ENCODE data around the gene NAA38.
"Not testable (repeated sequence)": the region's sequence is repeated elsewhere in the genome, so short reads cannot be mapped to it uniquely, and the experiment has no call there.

Gene NAA38

DNA sequence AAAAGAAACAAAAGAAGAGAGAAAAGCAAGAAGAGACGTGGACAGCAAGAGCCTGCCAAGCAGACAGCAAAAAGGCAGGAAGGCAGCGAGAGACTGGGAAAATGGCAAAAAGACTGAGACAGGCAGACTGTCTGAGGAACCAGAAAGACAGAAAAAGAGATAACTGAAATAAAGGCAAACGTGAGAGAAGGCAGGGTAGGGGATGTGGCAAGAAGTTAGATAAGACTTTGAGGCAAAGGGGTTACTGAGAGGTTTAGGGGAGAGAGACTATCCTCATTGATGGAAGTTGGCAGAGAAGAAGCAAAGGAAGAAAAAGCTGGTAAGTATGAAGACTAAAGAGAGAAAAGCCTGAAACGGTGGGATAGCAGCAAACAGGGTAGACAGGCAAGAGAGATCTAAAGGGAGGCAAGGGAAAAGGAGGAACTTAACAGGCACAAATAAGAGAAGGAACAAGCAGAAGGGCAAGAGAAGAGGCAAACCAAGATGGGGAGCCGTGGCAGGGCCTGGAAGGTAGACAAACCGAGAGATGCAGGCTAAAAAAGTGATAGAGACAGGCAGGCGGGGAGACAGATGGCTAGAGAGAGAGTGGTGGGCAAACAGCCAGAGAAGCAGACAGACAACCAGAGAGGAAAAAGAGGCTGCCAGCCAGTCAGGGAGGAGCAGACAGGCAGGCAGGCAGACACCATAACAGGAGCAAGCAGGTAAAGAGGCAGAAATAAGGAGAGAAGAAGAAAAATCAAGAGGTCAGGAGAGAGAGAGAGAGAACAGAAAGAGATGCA lies 24.1 kb upstream of the NAA38 start:
- no peak for DNase-seq

DNA sequence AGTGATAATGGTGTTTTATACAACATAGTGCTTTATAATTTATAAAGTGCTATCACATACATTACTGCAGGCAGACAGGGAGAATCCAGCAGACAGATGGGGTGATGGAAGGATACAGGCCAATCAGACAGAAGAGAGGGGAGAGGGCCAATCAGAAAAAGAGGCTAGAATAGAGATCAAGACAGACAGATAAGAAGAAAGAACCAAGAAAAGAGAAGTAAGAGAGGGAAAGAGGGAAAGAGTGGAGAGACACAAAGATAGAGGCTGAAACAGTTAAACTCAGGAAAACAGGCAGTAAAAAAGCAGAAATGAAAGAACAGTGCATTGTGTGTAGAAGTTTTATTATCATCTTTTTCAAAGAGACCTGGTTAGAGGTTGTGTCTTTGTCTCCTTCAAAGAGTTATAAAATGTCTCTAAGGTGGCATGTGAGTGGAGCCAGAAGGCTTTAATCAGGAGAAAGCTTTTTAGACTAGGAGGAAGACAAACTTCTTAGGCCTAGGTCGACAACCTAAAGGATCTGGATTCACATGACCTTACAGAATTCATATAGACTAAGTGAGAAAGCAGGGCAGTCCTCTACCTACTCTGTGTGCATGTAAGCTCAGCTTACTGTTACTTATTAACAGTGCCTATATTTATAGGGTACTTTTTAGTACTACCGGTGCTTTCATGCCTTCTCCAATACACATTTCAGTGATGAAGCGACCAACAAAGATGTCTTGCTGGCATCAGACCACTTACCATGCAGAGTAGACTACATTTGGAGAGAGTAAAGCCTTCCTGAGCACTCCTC lies 22.9 kb upstream of the NAA38 start:
- DNase-seq, result no peak

- DNase-seq, result no peak
These were observed 20.9 kb upstream of the NAA38 start for GRCh38 chr17:7878234-7878633.

- no peak for DNase-seq
These were observed 18.5 kb upstream of the NAA38 start for GRCh38 chr17:7875804-7876370.

DNA sequence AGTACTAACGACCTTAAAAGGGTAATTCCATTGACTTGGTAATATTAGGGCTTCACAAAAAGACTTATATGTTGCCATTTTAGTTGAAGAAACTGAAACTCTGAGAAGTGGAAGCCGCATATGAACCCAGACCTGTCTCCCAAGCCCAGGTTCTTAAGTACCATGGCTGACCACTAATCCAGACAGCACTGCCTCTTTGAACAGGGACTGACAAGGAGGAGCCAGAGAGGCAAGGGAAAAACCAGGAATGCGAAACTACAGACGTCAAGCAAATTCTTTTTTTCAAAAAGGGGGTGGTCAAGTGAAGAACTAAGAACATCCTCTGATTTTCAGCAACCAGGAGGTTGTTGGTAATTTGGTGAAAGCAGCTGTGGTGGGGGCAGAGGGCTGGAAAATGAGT lies 15.7 kb upstream of the NAA38 start:
- no peak for DNase-seq

- DNase-seq, result no peak
These were observed 10.5 kb upstream of the NAA38 start for GRCh38 chr17:7867881-7868329.

- no peak for DNase-seq
These were observed 7.8 kb upstream of the NAA38 start for GRCh38 chr17:7864995-7865650.

GRCh38 chr17:7864384-7864783 lies 7.0 kb upstream of the NAA38 start:
- not testable (repeated sequence) for DNase-seq

- peak; percentile 63 for DNase-seq
These were observed 5.5 kb upstream of the NAA38 start for GRCh38 chr17:7862692-7863437.

- DNase-seq, result no peak
These were observed 1.7 kb upstream of the NAA38 start for GRCh38 chr17:7859028-7859427.

DNA sequence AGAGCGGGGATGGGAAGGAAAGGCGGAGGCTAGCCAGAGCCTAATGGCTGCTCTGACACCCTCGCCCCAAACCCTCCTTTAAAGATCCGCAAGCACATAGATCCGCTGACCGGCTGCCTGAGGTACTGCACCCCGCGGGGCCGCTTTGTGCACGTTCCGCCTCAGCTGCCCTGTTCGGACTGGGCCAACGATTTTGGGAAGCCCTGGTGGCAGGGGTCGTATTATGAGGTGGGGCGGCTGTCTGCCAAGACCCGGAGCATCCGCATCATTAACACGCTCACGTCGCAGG lies 1.1 kb upstream of the NAA38 start:
- no peak for DNase-seq

GRCh38 chr17:7857713-7858521 lies 558 bp upstream of the NAA38 start, which contains the start of gene CYB5D1:
Gene CYB5D1, plus strand, starts transcription at chr17:7858003. Its CDS starts 132 bp downstream, at chr17:7858135.
- DNase-seq, result peak; percentile 93

DNA sequence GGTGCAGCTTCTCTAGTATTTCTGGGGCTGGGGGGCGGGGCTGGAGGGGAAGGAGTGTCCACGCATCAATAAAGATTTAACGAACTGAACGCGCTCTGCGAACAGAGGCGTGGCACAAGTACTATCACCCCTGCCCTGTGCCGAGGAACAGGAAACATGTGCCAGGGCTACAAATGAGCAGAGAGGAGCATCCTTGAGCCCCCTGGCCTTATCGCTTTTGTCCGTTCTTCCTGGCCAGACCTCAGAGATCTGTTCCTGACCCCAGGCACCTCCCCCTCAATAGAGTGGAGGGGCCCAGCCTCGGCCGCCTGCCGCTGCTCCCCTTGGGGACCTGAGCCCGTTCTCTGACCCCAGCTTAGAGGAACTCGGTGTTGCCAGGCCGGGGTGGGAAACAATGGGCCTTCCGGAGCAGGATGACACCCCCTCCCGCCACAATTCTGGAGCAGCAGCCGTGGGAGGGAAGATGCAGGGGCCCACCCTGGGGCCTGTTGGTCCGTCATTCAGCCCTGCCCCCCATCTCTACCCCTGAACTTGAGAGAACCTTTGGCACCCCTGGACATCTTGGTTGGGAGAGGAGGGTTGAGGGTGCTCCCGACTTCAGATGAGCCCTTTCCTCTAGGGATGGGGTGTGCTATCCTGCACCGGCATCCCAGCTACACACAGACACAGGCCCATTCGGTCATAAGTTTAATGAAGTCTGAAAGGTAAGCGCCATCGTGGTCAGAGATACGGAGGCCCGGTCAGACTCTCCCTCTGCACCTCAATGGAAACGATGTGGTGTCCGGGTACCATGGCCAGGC lies 1.1 kb downstream of the NAA38 start:
- peak; percentile 73 for DNase-seq

- no peak for DNase-seq
These were observed 1.7 kb downstream of the NAA38 start for GRCh38 chr17:7855660-7856010.

GRCh38 chr17:7854851-7855659 lies 2.3 kb downstream of the NAA38 start, which contains the start of gene TMEM88:
Gene TMEM88, plus strand, starts transcription at chr17:7855066. Its CDS starts 9 bp downstream, at chr17:7855075.
- DNase-seq, result no peak

DNA sequence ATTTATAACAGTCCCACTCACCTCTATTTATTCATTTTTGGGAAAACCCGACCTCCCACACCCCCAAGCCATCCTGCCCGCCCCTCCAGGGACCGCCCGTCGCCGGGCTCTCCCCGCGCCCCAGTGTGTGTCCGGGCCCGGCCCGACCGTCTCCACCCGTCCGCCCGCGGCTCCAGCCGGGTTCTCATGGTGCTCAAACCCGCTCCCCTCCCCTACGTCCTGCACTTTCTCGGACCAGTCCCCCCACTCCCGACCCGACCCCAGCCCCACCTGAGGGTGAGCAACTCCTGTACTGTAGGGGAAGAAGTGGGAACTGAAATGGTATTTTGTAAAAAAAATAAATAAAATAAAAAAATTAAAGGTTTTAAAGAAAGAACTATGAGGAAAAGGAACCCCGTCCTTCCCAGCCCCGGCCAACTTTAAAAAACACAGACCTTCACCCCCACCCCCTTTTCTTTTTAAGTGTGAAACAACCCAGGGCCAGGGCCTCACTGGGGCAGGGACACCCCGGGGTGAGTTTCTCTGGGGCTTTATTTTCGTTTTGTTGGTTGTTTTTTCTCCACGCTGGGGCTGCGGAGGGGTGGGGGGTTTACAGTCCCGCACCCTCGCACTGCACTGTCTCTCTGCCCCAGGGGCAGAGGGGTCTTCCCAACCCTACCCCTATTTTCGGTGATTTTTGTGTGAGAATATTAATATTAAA lies 3.1 kb downstream of the NAA38 start:
- DNase-seq, result no peak

DNA sequence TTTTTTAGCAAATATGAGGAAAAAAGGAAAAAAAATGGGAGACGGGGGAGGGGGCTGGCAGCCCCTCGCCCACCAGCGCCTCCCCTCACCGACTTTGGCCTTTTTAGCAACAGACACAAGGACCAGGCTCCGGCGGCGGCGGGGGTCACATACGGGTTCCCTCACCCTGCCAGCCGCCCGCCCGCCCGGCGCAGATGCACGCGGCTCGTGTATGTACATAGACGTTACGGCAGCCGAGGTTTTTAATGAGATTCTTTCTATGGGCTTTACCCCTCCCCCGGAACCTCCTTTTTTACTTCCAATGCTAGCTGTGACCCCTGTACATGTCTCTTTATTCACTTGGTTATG lies 3.7 kb downstream of the NAA38 start:
- DNase-seq, result no peak

DNA sequence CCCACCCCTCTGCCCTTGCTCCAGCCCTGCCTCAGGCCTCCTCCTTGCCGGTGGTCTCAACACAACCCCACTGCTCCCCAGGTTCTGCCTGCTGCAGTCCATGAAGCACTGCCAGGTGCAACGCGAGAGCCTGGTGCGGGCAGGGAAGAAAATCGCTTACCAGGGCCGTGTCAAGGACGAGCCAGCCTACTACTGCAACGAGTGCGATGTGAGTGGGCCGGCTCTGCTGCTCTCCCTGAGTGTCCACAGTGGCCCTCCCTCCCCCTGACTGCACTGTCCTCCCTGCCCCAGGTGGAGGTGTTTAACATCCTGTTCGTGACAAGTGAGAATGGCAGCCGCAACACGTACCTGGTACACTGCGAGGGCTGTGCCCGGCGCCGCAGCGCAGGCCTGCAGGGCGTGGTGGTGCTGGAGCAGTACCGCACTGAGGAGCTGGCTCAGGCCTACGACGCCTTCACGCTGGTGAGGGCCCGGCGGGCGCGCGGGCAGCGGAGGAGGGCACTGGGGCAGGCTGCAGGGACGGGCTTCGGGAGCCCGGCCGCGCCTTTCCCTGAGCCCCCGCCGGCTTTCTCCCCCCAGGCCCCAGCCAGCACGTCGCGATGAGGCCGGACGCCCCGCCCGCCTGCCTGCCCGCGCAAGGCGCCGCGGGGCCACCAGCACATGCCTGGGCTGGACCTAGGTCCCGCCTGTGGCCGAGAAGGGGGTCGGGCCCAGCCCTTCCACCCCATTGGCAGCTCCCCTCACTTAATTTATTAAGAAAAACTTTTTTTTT lies 4.3 kb downstream of the NAA38 start:
- no peak for DNase-seq

DNA sequence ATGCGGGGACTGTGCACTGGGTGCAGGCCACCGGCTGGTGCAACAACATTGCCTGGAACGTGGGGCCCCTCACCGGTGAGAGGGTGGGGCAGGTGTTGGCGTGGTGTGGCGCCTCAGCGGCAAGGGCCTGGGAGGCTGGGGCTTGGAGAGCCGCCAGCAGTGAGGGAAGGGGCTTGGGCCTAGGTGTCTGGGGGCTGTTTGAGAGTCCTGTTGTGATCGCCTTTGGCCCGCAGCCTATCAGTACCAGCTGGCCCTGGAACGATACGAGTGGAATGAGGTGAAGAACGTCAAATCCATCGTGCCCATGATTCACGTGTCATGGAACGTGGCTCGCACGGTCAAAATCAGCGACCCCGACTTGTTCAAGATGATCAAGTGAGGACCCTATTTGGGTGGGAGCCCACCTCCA lies 5.1 kb downstream of the NAA38 start:
- no peak for DNase-seq

Data from right forelimb (tissue), 1 donor.